GM12873 (cell line): ENCODE data around the gene SDCCAG8.

Experiments
- TF ChIP-seq, protein P1 (sequence below): IDR thresholded peaks from 2 replicates; pipeline ENCODE4 v1.5.1; 2012; ENCODE audit warnings: low read depth, mild to moderate bottlenecking, moderate library complexity, low read length, control low read depth; ENCODE audit not compliant: insufficient read depth; ENCODE audit errors: missing control alignments

SDCCAG8 gene

DNA sequence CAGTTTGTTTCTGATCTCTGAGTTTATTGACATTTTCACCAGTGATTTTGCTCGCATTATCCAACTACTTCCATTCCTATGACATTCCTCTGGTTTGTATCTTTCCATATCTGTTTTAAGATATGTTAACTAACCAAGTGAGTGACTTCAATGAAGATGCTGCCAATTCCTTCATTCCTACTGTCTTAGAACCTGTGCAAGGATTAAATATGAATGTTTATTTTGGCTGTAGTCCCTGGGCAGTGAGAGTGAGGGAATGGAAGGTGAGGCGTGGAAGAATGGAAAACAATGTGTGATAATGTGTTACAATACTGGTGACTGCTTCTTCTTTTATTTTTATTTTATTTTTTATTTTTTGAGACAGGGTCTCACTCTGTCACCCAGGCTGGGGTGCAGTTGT, 183.0 kb downstream of the SDCCAG8 start:
- TF ChIP-seq, protein P1, sequence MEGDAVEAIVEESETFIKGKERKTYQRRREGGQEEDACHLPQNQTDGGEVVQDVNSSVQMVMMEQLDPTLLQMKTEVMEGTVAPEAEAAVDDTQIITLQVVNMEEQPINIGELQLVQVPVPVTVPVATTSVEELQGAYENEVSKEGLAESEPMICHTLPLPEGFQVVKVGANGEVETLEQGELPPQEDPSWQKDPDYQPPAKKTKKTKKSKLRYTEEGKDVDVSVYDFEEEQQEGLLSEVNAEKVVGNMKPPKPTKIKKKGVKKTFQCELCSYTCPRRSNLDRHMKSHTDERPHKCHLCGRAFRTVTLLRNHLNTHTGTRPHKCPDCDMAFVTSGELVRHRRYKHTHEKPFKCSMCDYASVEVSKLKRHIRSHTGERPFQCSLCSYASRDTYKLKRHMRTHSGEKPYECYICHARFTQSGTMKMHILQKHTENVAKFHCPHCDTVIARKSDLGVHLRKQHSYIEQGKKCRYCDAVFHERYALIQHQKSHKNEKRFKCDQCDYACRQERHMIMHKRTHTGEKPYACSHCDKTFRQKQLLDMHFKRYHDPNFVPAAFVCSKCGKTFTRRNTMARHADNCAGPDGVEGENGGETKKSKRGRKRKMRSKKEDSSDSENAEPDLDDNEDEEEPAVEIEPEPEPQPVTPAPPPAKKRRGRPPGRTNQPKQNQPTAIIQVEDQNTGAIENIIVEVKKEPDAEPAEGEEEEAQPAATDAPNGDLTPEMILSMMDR: no peak

DNA sequence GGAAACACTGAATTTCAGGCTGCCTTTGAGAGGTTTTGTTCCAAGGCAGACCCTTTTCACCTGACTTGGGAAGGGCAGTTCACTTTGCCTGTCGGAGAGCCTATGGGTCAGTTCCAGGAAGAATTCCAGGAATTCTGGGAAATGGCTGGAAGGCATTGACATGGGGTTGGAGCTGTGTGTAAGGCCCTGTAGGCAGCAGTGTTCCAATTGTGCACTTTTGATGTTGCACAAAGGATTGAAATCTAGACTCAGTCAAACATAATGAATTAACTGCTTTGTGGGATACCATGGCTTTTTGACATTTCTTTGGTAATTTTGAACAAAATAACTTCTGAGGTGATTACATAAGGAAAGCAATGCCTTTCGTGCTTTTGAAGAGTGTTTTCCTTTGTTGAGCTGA, 184.6 kb downstream of the SDCCAG8 start:
- TF ChIP-seq, protein P1: no peak

DNA sequence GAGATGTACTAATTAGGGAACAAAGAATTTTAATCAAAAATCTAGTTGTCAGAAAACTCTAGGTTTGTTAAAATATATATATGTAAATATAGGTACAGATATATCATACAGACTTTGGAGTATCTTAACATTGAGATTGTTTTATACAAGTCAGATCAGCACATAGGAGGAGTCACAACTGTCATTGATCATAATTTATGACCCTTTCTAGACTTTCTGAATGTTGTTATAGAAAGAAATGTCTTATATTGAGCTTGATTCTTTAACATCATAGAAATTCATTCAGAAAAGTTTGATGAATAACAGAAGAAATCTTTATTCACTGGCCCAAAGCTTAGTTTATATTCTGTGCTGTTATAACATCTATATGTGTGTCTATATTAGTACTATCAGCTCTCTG, 185.8 kb downstream of the SDCCAG8 start:
- TF ChIP-seq, protein P1: no peak

DNA sequence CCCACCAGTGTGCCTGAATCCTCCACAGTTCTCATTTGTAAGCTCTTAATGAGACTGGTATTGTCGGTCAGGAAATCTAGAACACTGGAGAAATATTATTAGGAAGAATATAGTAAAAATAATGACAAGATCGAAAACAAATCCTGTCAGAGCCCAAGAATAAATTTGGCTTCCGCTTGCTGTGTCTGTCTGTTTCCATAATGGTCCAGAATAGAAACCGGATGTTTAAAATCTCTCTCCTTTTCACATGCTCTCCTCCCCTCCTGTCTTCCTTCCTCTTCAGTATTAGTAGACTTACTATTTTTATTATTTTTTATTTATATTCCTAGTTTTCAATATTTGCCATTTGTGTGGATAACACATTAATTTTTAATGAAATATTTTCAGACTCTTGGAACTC, 187.7 kb downstream of the SDCCAG8 start:
- TF ChIP-seq, protein P1: no peak

DNA sequence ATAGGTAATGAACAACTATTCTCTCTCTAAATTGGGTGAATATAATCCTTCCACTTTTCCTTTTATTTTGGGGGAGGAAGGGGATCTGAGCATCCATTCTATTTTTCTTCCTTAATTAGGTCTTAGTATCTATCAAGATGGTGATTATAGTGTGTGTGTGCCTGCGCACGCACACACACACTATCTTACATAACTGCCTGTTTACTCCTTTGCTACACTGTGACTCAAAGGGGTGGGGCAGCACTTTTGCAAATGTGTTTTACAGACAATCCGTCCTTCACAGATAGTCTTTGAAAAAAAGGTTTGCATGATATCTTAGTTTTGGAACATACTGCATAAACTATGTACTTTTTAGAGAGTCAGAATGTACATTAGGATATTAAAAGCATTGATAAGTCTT, 191.5 kb downstream of the SDCCAG8 start:
- TF ChIP-seq, protein P1: no peak

DNA sequence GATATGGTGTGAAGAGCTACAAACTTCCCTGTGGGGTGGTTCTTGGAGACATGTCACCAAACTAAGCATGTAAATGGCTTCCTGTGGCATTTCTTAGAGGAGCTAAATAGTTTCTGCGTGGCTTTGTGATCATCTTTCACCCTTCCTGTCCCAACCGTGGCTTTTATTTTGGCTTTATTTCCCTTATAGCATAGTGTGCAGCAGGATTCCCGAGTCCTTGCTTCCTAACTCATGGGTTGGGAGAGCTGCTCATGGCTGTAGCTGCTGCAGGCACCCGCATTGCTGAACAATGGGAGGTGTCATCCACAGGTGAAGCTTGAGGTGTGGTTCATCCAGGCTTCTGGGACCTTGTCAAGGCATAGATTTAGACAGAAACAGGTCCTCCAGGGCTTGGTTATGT, 192.0 kb downstream of the SDCCAG8 start:
- TF ChIP-seq, protein P1: no peak

DNA sequence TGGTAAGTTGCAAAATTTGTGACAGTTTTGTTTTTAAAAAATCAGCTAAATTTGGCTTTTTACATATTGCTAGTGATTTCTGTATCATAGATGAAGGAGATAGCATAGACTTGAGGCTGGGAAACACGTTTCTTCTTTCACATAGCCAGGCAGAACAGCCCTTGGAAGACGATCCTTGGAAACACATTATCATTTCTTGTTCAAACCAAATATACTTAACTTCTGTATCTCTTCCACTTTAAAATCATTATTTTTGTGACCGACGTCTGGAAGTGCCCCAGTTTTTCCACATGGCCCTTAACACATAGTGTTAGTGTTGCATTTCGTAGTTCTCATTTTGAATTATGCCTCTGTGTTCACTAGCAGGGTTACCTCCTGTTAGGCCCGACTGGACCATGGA, 193.5 kb downstream of the SDCCAG8 start:
- TF ChIP-seq, protein P1: no peak
